Body of pancreas (tissue), 4 donors: ENCODE measurements around the gene PPP2R3B. TPM values are rescaled to one million over a fixed set of nuclear protein-coding genes. Genes with fewer than 3 reads are reported as not detected.

Source experiments
- ATAC-seq: fragments of 150-250 bp; one replicate; pipeline ENCODE4 v1.9.1; 2016
- DNase-seq, 4 donors: peaks; one replicate each; pipeline ENCODE4 v3.0.0-alpha.2; 2019
- H3K27ac ChIP-seq, 4 donors: fragments of 200-600 bp; sonication (generic); 1 replicate in 3 of 4; 2 replicates in 1 of 4; pipeline versions ENCODE4 v1.5.1 to v1.6.1; 2016 to 2019; ENCODE audit warnings: mild to moderate bottlenecking in 1 of 4, mixed read lengths in 1 of 4, moderate library complexity in 1 of 4
- H3K27me3 ChIP-seq, 2 donors: fragments of 200-600 bp; sonication (generic); one replicate each; pipeline ENCODE4 v1.6.0; 2016; ENCODE audit warnings: mild to moderate bottlenecking in 1 of 2
- H3K36me3 ChIP-seq, 2 donors: fragments of 200-600 bp; sonication (generic); replicated peaks in 1 of 2; 2 replicates each; pipeline ENCODE4 v1.5.1; 2016; ENCODE audit warnings: low read depth in 2 of 2; ENCODE audit not compliant: insufficient read depth in 1 of 2
- H3K4me1 ChIP-seq: fragments of 200-600 bp; sonication (generic); one replicate; pipeline ENCODE4 v1.6.0; 2016
- H3K4me3 ChIP-seq, 2 donors: fragments of 200-600 bp; sonication (generic); 1 replicate in 1 of 2; 2 replicates in 1 of 2; pipeline ENCODE4 v1.5.1; 2016 to 2019
- H3K9me3 ChIP-seq, 3 donors: fragments of 200-600 bp; sonication (generic); 1 replicate in 2 of 3; 2 replicates in 1 of 3; pipeline ENCODE4 v1.5.1; 2016
- CTCF ChIP-seq, 7 experiments: fragments of 450-650 bp in 4 of 7; fragments of 200-600 bp in 3 of 7; sonication (generic) in 3 of 7; IDR thresholded peaks; one replicate each; pipeline ENCODE4 v1.5.1; 2016 to 2019; ENCODE audit warnings: antibody characterized with exemption in 7 of 7
- POLR2A ChIP-seq, 3 donors: fragments of 450-650 bp; IDR thresholded peaks; one replicate each; pipeline ENCODE4 v1.6.1; 2016; ENCODE audit warnings: antibody characterized with exemption in 3 of 3, mild to moderate bottlenecking in 2 of 3
- WGBS, 2 donors: methylation state at CpG; one replicate each; pipeline ENCODE4 v1.1.5; 2017; 5-methylcytosine and 5-hydroxymethylcytosine counted together
- intact Hi-C: fragments of 100-400 bp; cut with DNase I; formaldehyde crosslinking; loops from one replicate; pipeline ENCODE4 v1.15.1; 2023
- small RNA-seq: library from RNA; depleted of rRNA; stranded (forward); fragments of <200 nt; gene quantifications from one replicate; pipeline ENCODE3, GENCODE V24; 2016
- total RNA-seq, 2 donors: library from RNA; depleted of rRNA; stranded (reverse); fragments of >200 nt; gene quantifications; one replicate each; pipeline ENCODE4 v1.1.0, GENCODE V29; 2016

The PPP2R3B gene
- total RNA-seq, 2 donors from 2014 or later: 5.6 to 11.4 TPM

- Histone ChIP-seq H3K9me3 (no peaks in the 10 kb centered on the region), H3K4me1 (no peaks in the 10 kb centered on the region), H3K27me3 (no peaks in the 10 kb centered on the region), H3K27ac (no peak overlapping the region), H3K36me3 (peaks cover 0 to 9% of the 10 kb centered on the region in 2 donors), H3K4me3 (no peak overlapping the region)
- peak in 2 of 4 donors; percentile 8 for DNase-seq
- 92 to 97% methylated on average over 32 to 34 of the region's 42 CpGs for WGBS, 2 donors
- intact Hi-C loops: no loop called here
- no peak for TF ChIP-seq POLR2A (IDR thresholded peaks at IDR 0.05)
- no peak for TF ChIP-seq CTCF (IDR thresholded peaks at IDR 0.05)
- no peak for ATAC-seq
These were observed 96.1 kb downstream of the PPP2R3B start for GRCh38 chrX:290476-291166.

GRCh38 chrX:288561-288991, 98.1 kb downstream of the PPP2R3B start:
- peaks cover 0 to 8% of the 10 kb centered on the region in 2 donors for H3K36me3 ChIP-seq
- TF ChIP-seq CTCF (IDR thresholded peaks at IDR 0.05): no peak
- no peak for TF ChIP-seq POLR2A (IDR thresholded peaks at IDR 0.05)
- intact Hi-C loops: no loop called here
- no peak overlapping the region for H3K27ac ChIP-seq
- H3K4me1 ChIP-seq: no peaks in the 10 kb centered on the region
- WGBS, 2 donors: 94 to 98% methylated on average over 12 to 25 of the region's 25 CpGs
- H3K27me3 ChIP-seq: no peaks in the 10 kb centered on the region
- H3K9me3 ChIP-seq: no peaks in the 10 kb centered on the region
- H3K4me3 ChIP-seq: no peak overlapping the region
- DNase-seq (peak in 2 of 4 donors; percentile 7 to 8), ATAC-seq (no peak)

- no peak overlapping the region for H3K4me3 ChIP-seq
- no peaks in the 10 kb centered on the region for H3K4me1 ChIP-seq
- 88 to 92% methylated on average over 7 of the region's 7 CpGs for WGBS, 2 donors
- peak in 2 of 4 donors; percentile 2 for DNase-seq
- no peaks in the 10 kb centered on the region for H3K27me3 ChIP-seq
- peaks cover 0 to 7% of the 10 kb centered on the region in 2 donors for H3K36me3 ChIP-seq
- no peak for TF ChIP-seq CTCF (IDR thresholded peaks at IDR 0.05)
- TF ChIP-seq POLR2A (IDR thresholded peaks at IDR 0.05): no peak
- intact Hi-C loops: no loop called here
- no peaks in the 10 kb centered on the region for H3K9me3 ChIP-seq
- ATAC-seq: no peak
- no peak overlapping the region for H3K27ac ChIP-seq
These were observed 99.0 kb downstream of the PPP2R3B start for GRCh38 chrX:287670-288069.

- H3K27ac ChIP-seq: no peak overlapping the region
- H3K36me3 ChIP-seq: peaks cover 0 to 4% of the 10 kb centered on the region in 2 donors
- peaks cover 13% of the 10 kb centered on the region for H3K4me1 ChIP-seq
- ATAC-seq: no peak
- DNase-seq: peak in 2 of 4 donors; percentile 1 to 6
- no peaks in the 10 kb centered on the region for H3K27me3 ChIP-seq
- 92% methylated on average over 13 of the region's 13 CpGs for WGBS, 2 donors
- no peak overlapping the region for H3K4me3 ChIP-seq
- intact Hi-C loops: no loop called here
- H3K9me3 ChIP-seq: no peaks in the 10 kb centered on the region
- no peak for TF ChIP-seq CTCF (IDR thresholded peaks at IDR 0.05)
- no peak for TF ChIP-seq POLR2A (IDR thresholded peaks at IDR 0.05)
These were observed 101.5 kb downstream of the PPP2R3B start for GRCh38 chrX:285076-285677.

Small RNA genes within 50 kb of the gene (small RNA-seq; reads per million reads assigned to genes)
- gene RF00017: not detected

Other genes with a start within 250 kb of the PPP2R3B start
- gene PLCXD1, start 105.5 kb downstream of the PPP2R3B start, total RNA-seq: 1 to 10 TPM; 4.2 to 7.3 TPM
- gene GTPBP6, start 68.1 kb downstream of the PPP2R3B start, total RNA-seq: 10 to 100 TPM; 25.7 to 32.4 TPM
- not detected for gene SHOX, start 243.9 kb upstream of the PPP2R3B start, total RNA-seq